Neuronal stem cell (in vitro differentiated cells): ENCODE results near the gene SCAMP1.

Source experiments
- DNase-seq: peaks from one replicate; pipeline ENCODE4 v3.0.0-alpha.2; 2013; ENCODE audit warnings: low spot score
- H2AFZ ChIP-seq: one replicate; pipeline ENCODE4 v1.6.1; 2013; ENCODE audit warnings: mild to moderate bottlenecking, low read length, inconsistent platforms
- H2AK5ac ChIP-seq: 2 replicates; pipeline ENCODE4 v1.6.1; 2013; ENCODE audit warnings: low read depth, mild to moderate bottlenecking, inconsistent platforms, low read length, moderate library complexity, mixed read lengths
- H2BK120ac ChIP-seq: 2 replicates; pipeline ENCODE4 v1.6.1; 2013; ENCODE audit warnings: low read depth, mild to moderate bottlenecking, inconsistent platforms, low read length, moderate library complexity, mixed read lengths
- H2BK12ac ChIP-seq: one replicate; pipeline ENCODE4 v1.6.1; 2013; ENCODE audit warnings: low read length, inconsistent platforms
- H2BK15ac ChIP-seq: 2 replicates; pipeline ENCODE4 v1.6.1; 2013; ENCODE audit warnings: mild to moderate bottlenecking, low read length, inconsistent platforms, mixed read lengths
- H2BK5ac ChIP-seq: one replicate; pipeline ENCODE4 v1.6.1; 2013; ENCODE audit warnings: inconsistent platforms, mild to moderate bottlenecking, low read length, moderate library complexity
- H3K14ac ChIP-seq: one replicate; pipeline ENCODE4 v1.6.1; 2013; ENCODE audit warnings: low read length, inconsistent platforms
- H3K18ac ChIP-seq: 2 replicates; pipeline ENCODE4 v1.6.1; 2013; ENCODE audit warnings: low read length, inconsistent platforms
- H3K23ac ChIP-seq: 2 replicates; pipeline ENCODE4 v1.6.1; 2013; ENCODE audit warnings: low read depth, mild to moderate bottlenecking, mixed read lengths, low read length, inconsistent platforms; ENCODE audit not compliant: poor library complexity
- H3K27ac ChIP-seq: replicated peaks from 3 replicates; pipeline ENCODE4 v1.5.1; 2013; ENCODE audit warnings: low read length, inconsistent platforms
- H3K27me3 ChIP-seq, 3 experiments: 2 replicates each; pipeline ENCODE4 v1.6.1; 2013; ENCODE audit warnings: low read length in 3 of 3, mild to moderate bottlenecking in 2 of 3, inconsistent platforms in 1 of 3, low read depth in 1 of 3, mixed read lengths in 1 of 3, moderate library complexity in 1 of 3; ENCODE audit not compliant: control insufficient read depth in 3 of 3, insufficient read depth in 3 of 3
- H3K36me3 ChIP-seq, 2 donors: replicated peaks in 1 of 2; 2 replicates each; pipeline ENCODE4 v1.6.1; 2013; ENCODE audit warnings: low read length in 2 of 2; ENCODE audit not compliant: control insufficient read depth in 2 of 2, insufficient read depth in 2 of 2
- H3K4ac ChIP-seq: 2 replicates; pipeline ENCODE4 v1.6.1; 2013; ENCODE audit warnings: inconsistent platforms, mild to moderate bottlenecking, low read length, moderate library complexity
- H3K4me1 ChIP-seq, 2 donors: 1 replicate in 1 of 2; 2 replicates in 1 of 2; pipeline ENCODE4 v1.6.1; 2013; ENCODE audit warnings: low read length in 2 of 2, low read depth in 1 of 2; ENCODE audit not compliant: control insufficient read depth in 2 of 2, insufficient read depth in 1 of 2
- H3K4me2 ChIP-seq: one replicate; pipeline ENCODE4 v1.6.1; 2013; ENCODE audit warnings: mild to moderate bottlenecking, low read length, inconsistent platforms; ENCODE audit not compliant: insufficient read depth, poor library complexity, severe bottlenecking
- H3K4me3 ChIP-seq, 2 donors: 2 replicates each; pipeline ENCODE4 v1.5.1; 2013; ENCODE audit warnings: low read length in 2 of 2, mild to moderate bottlenecking in 2 of 2, inconsistent platforms in 1 of 2, moderate library complexity in 1 of 2
- H3K79me1 ChIP-seq: one replicate; pipeline ENCODE4 v1.6.1; 2013; ENCODE audit warnings: low read depth, mild to moderate bottlenecking, inconsistent platforms, low read length, moderate library complexity
- H3K9ac ChIP-seq: one replicate; pipeline ENCODE4 v1.6.1; 2013; ENCODE audit warnings: mild to moderate bottlenecking, low read depth, low read length, inconsistent platforms; ENCODE audit not compliant: poor library complexity
- H3K9me3 ChIP-seq, 2 donors: replicated peaks in 1 of 2; 2 replicates each; pipeline versions ENCODE3 to v1.6.1; 2013; ENCODE audit warnings: low read length in 2 of 2, mild to moderate bottlenecking in 2 of 2, inconsistent platforms in 1 of 2, low read depth in 1 of 2, mixed read lengths in 1 of 2, moderate library complexity in 1 of 2; ENCODE audit not compliant: control insufficient read depth in 2 of 2, insufficient read depth in 1 of 2
- H4K8ac ChIP-seq: one replicate; pipeline ENCODE4 v1.6.1; 2013; ENCODE audit warnings: low read depth, mild to moderate bottlenecking, inconsistent platforms, low read length, moderate library complexity
- H4K91ac ChIP-seq: one replicate; pipeline ENCODE4 v1.6.1; 2013; ENCODE audit warnings: low read length, low read depth, mild to moderate bottlenecking, inconsistent platforms; ENCODE audit not compliant: poor library complexity
- WGBS, 2 donors: extraction: QIAGEN DNeasy Blood & Tissue Kit; methylation state at CpG; one replicate each; pipeline ENCODE4 v1.1.7; 2013; ENCODE audit warnings: missing lambda C conversion rate in 2 of 2, mixed read lengths in 1 of 2; ENCODE audit not compliant: insufficient read length in 2 of 2, insufficient replicate concordance in 1 of 2; ENCODE audit errors: extremely low coverage in 2 of 2; 5-methylcytosine and 5-hydroxymethylcytosine counted together

SCAMP1 gene

DNA sequence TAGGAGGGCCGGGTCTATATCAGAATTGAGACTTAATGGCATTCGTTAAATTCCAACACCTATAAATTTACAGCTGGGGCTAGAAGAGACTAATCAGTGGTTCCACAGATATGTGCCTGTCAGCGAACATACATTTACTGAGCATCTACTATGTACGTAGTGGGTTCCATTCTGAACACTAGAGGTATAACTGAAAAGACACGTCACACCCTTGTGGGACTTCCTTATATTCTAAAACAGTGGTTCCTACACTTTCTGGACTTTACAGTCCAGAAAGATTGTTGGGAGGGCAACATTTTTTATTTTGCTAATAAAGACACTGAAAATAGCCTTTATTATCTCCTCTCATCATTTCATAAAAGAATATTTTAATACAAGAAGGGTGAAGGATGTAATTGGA, 140.5 kb downstream of the SCAMP1 start:
- Histone ChIP-seq H2AK5ac (no peak overlapping the region), H2BK15ac (no peak overlapping the region), H3K27me3 (no peaks in the 10 kb centered on the region), H4K91ac (no peak overlapping the region), H3K4me3 (no peak overlapping the region), H2BK12ac (no peak overlapping the region), H3K4me2 (no peak overlapping the region), H3K9me3 (no peaks in the 10 kb centered on the region), H3K14ac (no peak overlapping the region), H3K36me3 (no peaks in the 10 kb centered on the region), H3K18ac (no peak overlapping the region), H3K23ac (no peak overlapping the region), H2AFZ (no peak overlapping the region), H2BK120ac (no peak overlapping the region), H4K8ac (no peak overlapping the region), H3K79me1 (no peaks in the 10 kb centered on the region), H3K4me1 (peaks cover 4 to 7% of the 10 kb centered on the region in 2 donors), H2BK5ac (no peak overlapping the region), H3K27ac (no peak overlapping the region), H3K4ac (no peak overlapping the region), H3K9ac (no peak overlapping the region)
- no CpG with 5 or more reads among the region's 5 CpGs for WGBS, 2 donors
- no peak for DNase-seq

- Histone ChIP-seq H2BK120ac (no peak overlapping the region), H3K14ac (no peak overlapping the region), H3K27ac (no peak overlapping the region), H4K91ac (no peak overlapping the region), H2BK5ac (no peak overlapping the region), H4K8ac (no peak overlapping the region), H3K4me2 (no peak overlapping the region), H3K9ac (no peak overlapping the region), H3K23ac (no peak overlapping the region), H2BK12ac (no peak overlapping the region), H3K4me1 (peaks cover 4 to 6% of the 10 kb centered on the region in 2 donors), H3K27me3 (no peaks in the 10 kb centered on the region), H2BK15ac (no peak overlapping the region), H3K79me1 (no peaks in the 10 kb centered on the region), H3K18ac (no peak overlapping the region), H3K4me3 (no peak overlapping the region), H3K36me3 (no peaks in the 10 kb centered on the region), H2AFZ (no peak overlapping the region), H3K4ac (no peak overlapping the region), H2AK5ac (no peak overlapping the region), H3K9me3 (no peaks in the 10 kb centered on the region)
- no peak for DNase-seq
- no CpG with 5 or more reads among the region's 9 CpGs for WGBS, 2 donors
These were observed 141.3 kb downstream of the SCAMP1 start for GRCh38 chr5:78501411-78502352.

- no peak for DNase-seq
- H3K36me3 ChIP-seq = no peaks in the 10 kb centered on the region
- H2BK120ac ChIP-seq = no peak overlapping the region
- H3K9ac ChIP-seq = no peak overlapping the region
- H2AFZ ChIP-seq = no peak overlapping the region
- no peak overlapping the region for H4K91ac ChIP-seq
- H3K23ac ChIP-seq = no peak overlapping the region
- no peak overlapping the region for H3K4me3 ChIP-seq
- H2BK12ac ChIP-seq = no peak overlapping the region
- no peak overlapping the region for H3K27ac ChIP-seq
- H2BK15ac ChIP-seq = no peak overlapping the region
- H4K8ac ChIP-seq = no peak overlapping the region
- H2AK5ac ChIP-seq = no peak overlapping the region
- no peaks in the 10 kb centered on the region for H3K27me3 ChIP-seq
- peaks cover 8 to 9% of the 10 kb centered on the region in 2 donors for H3K4me1 ChIP-seq
- no peak overlapping the region for H2BK5ac ChIP-seq
- no CpG with 5 or more reads among the region's 4 CpGs for WGBS, 2 donors
- H3K14ac ChIP-seq = no peak overlapping the region
- H3K4me2 ChIP-seq = no peak overlapping the region
- H3K79me1 ChIP-seq = peaks cover 1% of the 10 kb centered on the region
- no peaks in the 10 kb centered on the region for H3K9me3 ChIP-seq
- no peak overlapping the region for H3K18ac ChIP-seq
- no peak overlapping the region for H3K4ac ChIP-seq
These were observed 143.7 kb downstream of the SCAMP1 start for GRCh38 chr5:78503958-78504653.
